GM18867 (cell line): ENCODE measurements around the gene DNLZ.

Experiments
- ATAC-seq: cut with Tn5 transposase; IDR thresholded peaks from one replicate; pipeline ENCODE4 v1.9.1; 2021; ENCODE audit warnings: mild to moderate bottlenecking, moderate library complexity; ENCODE audit not compliant: unreplicated experiment

The DNLZ gene

GRCh38 chr9:136333486-136333885, 30.1 kb downstream of the DNLZ start:
- ATAC-seq: no peak

GRCh38 chr9:136333045-136333444, 30.5 kb downstream of the DNLZ start:
- no peak for ATAC-seq

- ATAC-seq: no peak
Observed at GRCh38 chr9:136332482-136332983, 31.0 kb downstream of the DNLZ start.

GRCh38 chr9:136331556-136332481, 31.7 kb downstream of the DNLZ start:
- ATAC-seq: no peak

GRCh38 chr9:136331030-136331429, 32.5 kb downstream of the DNLZ start:
- ATAC-seq: no peak

- no peak for ATAC-seq
Observed at GRCh38 chr9:136330406-136330990, 33.0 kb downstream of the DNLZ start.

- ATAC-seq: no peak
Observed at GRCh38 chr9:136329636-136330405, 33.7 kb downstream of the DNLZ start.

GRCh38 chr9:136329211-136329627, 34.3 kb downstream of the DNLZ start:
- ATAC-seq: no peak

GRCh38 chr9:136328622-136329041, 34.9 kb downstream of the DNLZ start:
- ATAC-seq: no peak

GRCh38 chr9:136328011-136328621, 35.4 kb downstream of the DNLZ start:
- ATAC-seq: no peak

GRCh38 chr9:136327304-136327974, 36.1 kb downstream of the DNLZ start, which contains the start of gene GPSM1:
GPSM1 (plus strand) TSS chr9:136327539; CDS start chr9:136327696, 157 bp downstream.
- no peak for ATAC-seq

GRCh38 chr9:136326761-136327303, 36.7 kb downstream of the DNLZ start:
- ATAC-seq: no peak

- no peak for ATAC-seq
Observed at GRCh38 chr9:136326061-136326760, 37.3 kb downstream of the DNLZ start.

- ATAC-seq: no peak
Observed at GRCh38 chr9:136325358-136325757, 38.2 kb downstream of the DNLZ start.

- ATAC-seq: no peak
Observed at GRCh38 chr9:136324501-136325300, 38.8 kb downstream of the DNLZ start.

- ATAC-seq: no peak
Observed at GRCh38 chr9:136323371-136323789, 40.2 kb downstream of the DNLZ start.

GRCh38 chr9:136322756-136323330, 40.7 kb downstream of the DNLZ start:
- no peak for ATAC-seq

- no peak for ATAC-seq
Observed at GRCh38 chr9:136321561-136321960, 42.0 kb downstream of the DNLZ start.
